ENCODE measurements around the gene DPAGT1.
A peak's percentile ranks its signal among the peaks of the same experiment; 100 is the strongest.

Gene DPAGT1

DNA sequence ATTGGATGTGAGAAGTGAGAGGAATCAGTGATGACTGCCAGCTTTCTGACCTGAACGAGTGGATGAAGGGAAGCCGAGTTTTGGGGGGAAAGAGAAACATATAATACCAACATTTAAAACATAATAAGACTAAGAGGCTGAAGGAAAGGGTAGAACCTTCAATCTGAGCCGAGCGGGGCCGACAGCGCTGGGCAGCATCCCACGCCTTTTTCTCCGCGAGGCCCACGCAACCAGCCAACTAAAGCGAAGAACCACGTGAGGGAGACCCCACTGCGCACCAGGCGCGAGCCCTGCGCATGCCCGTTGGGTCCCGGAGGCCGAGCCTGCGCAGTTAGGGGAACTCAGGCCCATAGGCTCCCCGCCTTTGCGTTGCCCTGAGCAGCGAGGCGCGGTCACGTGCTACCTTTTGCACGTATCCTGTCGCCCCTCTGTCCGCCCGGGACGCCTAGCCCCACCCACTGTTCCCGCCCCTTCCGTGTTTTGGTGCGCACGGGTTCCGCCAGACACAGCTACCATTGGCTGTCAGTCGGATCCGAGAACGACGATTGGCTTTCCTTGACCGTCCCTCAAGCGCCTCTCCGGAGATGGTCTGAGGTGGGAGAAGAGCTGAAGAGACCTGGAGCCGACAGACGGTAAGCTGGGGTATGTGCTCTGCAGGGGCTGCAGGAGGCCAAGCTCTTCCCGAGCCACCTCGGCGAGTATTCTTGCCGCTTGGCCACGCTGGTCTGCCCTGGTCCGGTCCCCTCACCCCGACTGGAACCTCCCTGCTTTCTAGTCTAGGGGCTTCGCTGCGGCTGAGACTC is 19.6 kb upstream of the DPAGT1 start, which contains the start of gene HINFP:
HINFP (plus strand) TSS at position 573 of the 803 bp plus-strand sequence. CDS start 5,365 bp downstream, outside the sequence.
- TF ChIP-seq GATA3 (IDR thresholded peaks at IDR 0.05; ENCODE audit: low read depth, low read length) (no peak), GATA2 (IDR thresholded peaks at IDR 0.05; ENCODE audit: low read depth, low read length) (peak; percentile 10; the same call in 1 of the 2 replicates)

DNA sequence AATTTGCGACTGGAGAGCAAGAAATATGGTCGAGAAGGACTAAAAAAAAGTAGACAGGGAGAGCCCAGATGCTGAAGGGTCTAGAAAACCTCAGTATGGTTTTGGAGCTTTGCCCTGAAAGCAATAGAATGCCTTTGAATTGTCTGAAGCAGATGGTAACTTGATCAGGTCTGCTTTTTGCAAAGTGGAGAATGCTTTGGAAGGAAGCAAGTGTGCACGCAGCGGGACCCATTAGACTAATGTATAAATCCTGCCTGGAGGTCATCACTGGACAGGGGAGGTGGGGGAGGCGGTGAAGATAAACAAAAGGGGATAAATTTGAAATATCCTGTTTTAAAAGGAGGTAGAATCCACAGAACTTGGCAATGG is 19.0 kb upstream of the DPAGT1 start:
- TF ChIP-seq GATA2 (IDR thresholded peaks at IDR 0.05; ENCODE audit: low read depth, low read length) (no peak), GATA3 (IDR thresholded peaks at IDR 0.05; ENCODE audit: low read depth, low read length) (no peak)

- TF ChIP-seq GATA3 (IDR thresholded peaks at IDR 0.05; ENCODE audit: low read depth, low read length) (no peak), GATA2 (IDR thresholded peaks at IDR 0.05; ENCODE audit: low read depth, low read length) (no peak)
These were observed 17.3 kb upstream of the DPAGT1 start for GRCh38 chr11:119118946-119119345.

- TF ChIP-seq GATA3 (IDR thresholded peaks at IDR 0.05; ENCODE audit: low read depth, low read length) (no peak), GATA2 (IDR thresholded peaks at IDR 0.05; ENCODE audit: low read depth, low read length) (no peak)
These were observed 16.6 kb upstream of the DPAGT1 start for GRCh38 chr11:119118227-119118626.

DNA sequence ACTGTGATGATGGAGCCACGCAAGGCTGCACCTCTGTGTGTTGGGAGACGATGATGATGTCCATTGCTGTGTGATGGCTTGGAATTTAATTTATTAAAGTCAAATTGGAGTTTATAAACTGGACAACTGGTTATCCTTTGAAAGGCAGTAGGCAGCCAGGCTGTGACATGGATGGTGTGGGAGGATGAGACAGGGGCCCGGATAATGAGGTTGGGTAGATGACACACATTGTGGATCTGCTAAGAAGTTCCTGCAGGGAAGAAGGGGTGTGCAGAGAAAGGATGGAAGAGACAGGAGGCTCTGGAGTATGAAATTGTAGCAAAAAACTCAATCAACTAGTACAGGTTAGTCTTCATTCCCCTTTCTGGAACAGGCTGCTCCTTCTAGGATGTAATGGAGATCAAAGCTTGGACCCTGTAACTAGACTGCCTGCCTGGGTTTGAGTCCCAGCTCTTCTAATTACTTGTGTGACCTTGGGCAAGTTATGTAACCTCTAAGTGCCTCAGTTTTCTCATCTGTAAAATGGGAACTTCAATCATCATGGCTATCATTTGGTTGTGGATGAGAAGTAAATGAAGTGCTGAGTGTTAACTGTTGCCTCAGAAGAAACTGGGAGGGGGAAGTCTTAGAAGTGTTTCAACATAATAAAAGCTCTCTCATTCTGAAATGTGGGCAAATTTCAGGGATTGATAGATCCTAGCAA is 15.5 kb upstream of the DPAGT1 start:
- TF ChIP-seq GATA2 (IDR thresholded peaks at IDR 0.05; ENCODE audit: low read depth, low read length) (no peak), GATA3 (IDR thresholded peaks at IDR 0.05; ENCODE audit: low read depth, low read length) (no peak)

DNA sequence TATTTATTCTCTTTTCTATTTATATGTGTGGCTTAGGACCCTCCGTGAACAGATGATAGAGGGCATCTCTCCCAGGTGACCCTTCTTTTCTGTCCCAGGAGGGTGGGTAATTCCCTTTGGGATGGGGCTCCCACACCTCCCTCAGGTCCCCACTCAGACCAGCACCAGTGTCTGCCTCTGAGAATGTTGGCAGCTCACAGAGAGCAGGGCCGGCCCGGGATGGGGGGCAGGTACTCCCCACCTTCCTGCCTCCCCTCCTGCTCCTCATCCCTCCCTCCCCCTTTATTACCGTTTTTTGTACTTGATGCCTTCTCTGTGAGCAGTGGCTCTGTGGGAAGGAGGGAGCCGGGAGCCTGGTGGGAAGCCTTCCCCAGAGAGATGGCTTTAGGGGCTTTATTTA is 14.9 kb upstream of the DPAGT1 start:
- TF ChIP-seq GATA3 (IDR thresholded peaks at IDR 0.05; ENCODE audit: low read depth, low read length), result no peak
- TF ChIP-seq GATA2 (IDR thresholded peaks at IDR 0.05; ENCODE audit: low read depth, low read length), result no peak

DNA sequence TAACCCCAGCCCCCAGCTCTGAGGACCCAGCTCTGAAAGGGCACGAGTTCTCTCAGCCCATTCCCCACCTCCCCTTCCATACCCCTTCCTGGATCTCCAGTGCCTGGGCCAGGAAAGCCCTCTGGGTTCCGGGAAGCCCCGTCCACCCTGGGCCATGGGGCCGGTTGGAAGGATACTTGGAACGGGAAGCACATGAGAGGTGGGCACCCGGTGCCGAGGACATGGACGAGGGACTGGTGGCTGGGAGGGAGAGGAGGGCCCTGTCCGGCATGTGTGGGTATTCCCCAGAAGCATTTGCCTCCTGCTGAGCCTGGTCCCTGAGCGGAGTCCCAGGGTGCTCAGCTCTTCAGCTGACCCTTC is 14.6 kb upstream of the DPAGT1 start:
- TF ChIP-seq GATA2 (IDR thresholded peaks at IDR 0.05; ENCODE audit: low read depth, low read length), result no peak
- no peak for TF ChIP-seq GATA3 (IDR thresholded peaks at IDR 0.05; ENCODE audit: low read depth, low read length)

DNA sequence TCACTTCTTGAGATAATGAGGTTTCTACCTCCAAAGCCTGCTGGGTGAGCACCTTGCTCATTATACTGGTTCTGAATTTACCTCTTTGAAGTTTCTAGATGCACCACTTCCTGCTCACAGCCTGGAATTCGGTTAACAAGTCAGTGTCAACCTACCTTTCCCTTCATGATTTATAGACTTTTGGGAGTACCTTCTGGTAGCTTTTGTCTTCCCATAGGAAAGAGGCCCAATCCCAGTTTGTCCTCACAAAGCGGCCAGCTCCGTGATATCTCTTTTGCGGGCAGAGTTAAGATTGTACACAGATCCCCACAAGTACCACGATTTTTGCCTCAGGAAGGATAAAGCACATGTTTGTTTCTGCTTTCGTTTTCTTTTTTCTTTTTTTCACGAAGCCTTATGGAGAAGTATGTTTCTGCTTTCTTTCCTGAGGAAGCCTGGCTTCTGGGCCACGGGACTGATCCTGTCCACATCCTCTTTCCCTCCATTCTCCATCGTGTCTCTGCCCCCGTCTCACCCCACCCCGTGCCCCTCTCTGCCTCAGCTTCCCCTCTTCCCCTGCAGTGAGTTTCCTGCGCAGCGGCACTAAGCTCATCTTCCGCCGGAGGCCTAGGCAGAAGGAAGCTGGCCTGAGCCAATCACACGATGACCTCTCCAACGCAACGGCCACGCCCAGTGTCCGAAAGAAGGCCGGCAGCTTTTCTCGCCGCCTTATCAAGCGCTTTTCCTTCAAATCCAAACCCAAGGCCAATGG is 14.0 kb upstream of the DPAGT1 start:
- TF ChIP-seq GATA3 (IDR thresholded peaks at IDR 0.05; ENCODE audit: low read depth, low read length) (no peak), GATA2 (IDR thresholded peaks at IDR 0.05; ENCODE audit: low read depth, low read length) (no peak)

DNA sequence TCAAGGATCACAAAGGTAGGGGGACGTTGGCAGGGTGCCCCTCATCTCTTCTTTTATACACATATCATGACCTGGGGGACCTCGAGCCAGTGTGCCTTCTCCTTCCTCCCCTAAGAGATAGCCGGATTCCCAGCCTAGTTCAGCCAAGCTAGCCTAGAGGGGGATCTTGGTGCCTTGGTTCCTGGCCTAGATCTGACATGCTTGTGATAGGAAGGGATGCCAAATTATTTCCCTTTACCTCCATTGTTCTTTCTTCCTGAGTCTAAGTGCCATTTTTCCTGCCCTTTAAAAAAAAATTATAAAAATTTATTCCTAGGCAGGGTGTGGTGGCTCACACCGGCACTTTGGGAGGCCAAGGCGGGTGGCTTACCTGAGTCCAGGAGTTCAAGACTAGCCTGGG is 12.7 kb upstream of the DPAGT1 start:
- TF ChIP-seq GATA2 (IDR thresholded peaks at IDR 0.05; ENCODE audit: low read depth, low read length), result no peak
- no peak for TF ChIP-seq GATA3 (IDR thresholded peaks at IDR 0.05; ENCODE audit: low read depth, low read length)

- no peak for TF ChIP-seq GATA3 (IDR thresholded peaks at IDR 0.05; ENCODE audit: low read depth, low read length)
- TF ChIP-seq GATA2 (IDR thresholded peaks at IDR 0.05; ENCODE audit: low read depth, low read length), result no peak
These were observed 12.1 kb upstream of the DPAGT1 start for GRCh38 chr11:119113716-119114115.

GRCh38 chr11:119112314-119113020 is 10.8 kb upstream of the DPAGT1 start:
- TF ChIP-seq GATA3 (IDR thresholded peaks at IDR 0.05; ENCODE audit: low read depth, low read length) (no peak), GATA2 (IDR thresholded peaks at IDR 0.05; ENCODE audit: low read depth, low read length) (no peak)

GRCh38 chr11:119111361-119111925 is 9.8 kb upstream of the DPAGT1 start:
- TF ChIP-seq GATA3 (IDR thresholded peaks at IDR 0.05; ENCODE audit: low read depth, low read length), result no peak
- no peak for TF ChIP-seq GATA2 (IDR thresholded peaks at IDR 0.05; ENCODE audit: low read depth, low read length)

DNA sequence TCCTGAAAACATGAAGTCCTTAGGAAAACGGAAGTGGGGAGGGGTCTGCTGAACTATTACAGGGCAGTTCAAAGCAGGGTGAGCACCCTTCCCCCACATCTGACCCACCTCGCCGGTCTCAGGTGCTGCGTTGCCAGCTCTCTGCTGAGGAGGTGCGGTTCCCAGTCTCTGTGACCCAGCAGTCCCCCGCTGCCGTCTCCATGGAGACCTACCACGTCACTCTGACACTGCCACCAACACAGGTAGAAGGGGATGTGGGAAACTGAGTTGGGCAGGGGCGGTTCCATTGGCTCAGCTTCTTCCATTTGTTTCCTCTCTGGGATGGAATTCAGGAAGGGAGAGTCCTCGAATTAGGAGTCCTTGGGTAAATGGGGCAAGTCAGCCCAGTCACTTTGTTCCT is 8.8 kb upstream of the DPAGT1 start:
- TF ChIP-seq GATA3 (IDR thresholded peaks at IDR 0.05; ENCODE audit: low read depth, low read length), result no peak
- no peak for TF ChIP-seq GATA2 (IDR thresholded peaks at IDR 0.05; ENCODE audit: low read depth, low read length)
